ENCODE data around the gene AKT2. TPM values are rescaled to one million over a fixed set of nuclear protein-coding genes. Genes with fewer than 3 reads are reported as not detected.

The AKT2 gene
- total RNA-seq, 1 experiment from 2014 or later = 80.6 TPM

GRCh38 chr19:40231544-40232424 lies 53.4 kb downstream of the AKT2 start:
- intact Hi-C loops (cut with micrococcal nuclease) = no loop called here
- Histone ChIP-seq H3K4me1 (ENCODE audit: insufficient read depth, low read length) (peaks cover 10% of the 10 kb centered on the region), H2AFZ (ENCODE audit: low read length) (no peak overlapping the region), H3F3A (ENCODE audit: low read length, unreplicated experiment) (no peaks in the 10 kb centered on the region), H3K9ac (ENCODE audit: low read length) (no peak overlapping the region), H3K9me3 (ENCODE audit: low read length) (no peaks in the 10 kb centered on the region), H3K4me3 (ENCODE audit: low read length) (no peak overlapping the region), H3K79me2 (ENCODE audit: low read length) (no peaks in the 10 kb centered on the region), H3K27me3 (ENCODE audit: low read length) (no peaks in the 10 kb centered on the region), H3K9me2 (replicated peaks; ENCODE audit: low read length) (no peaks in the 10 kb centered on the region), H3K4me2 (ENCODE audit: low read length) (no peak overlapping the region), H4K20me1 (ENCODE audit: low read length) (no peaks in the 10 kb centered on the region), H3K36me3 (ENCODE audit: low read depth, low read length) (no peaks in the 10 kb centered on the region), H3K27ac (ENCODE audit: low read length) (no peak overlapping the region)
- POLR2A ChIA-PET (ENCODE audit: unreplicated experiment) = no interaction called here
- BruUV-seq (replicated peaks) = no TSS peak
- CTCF ChIA-PET = no interaction called here
- DNase-seq = no peak
- TF ChIP-seq, protein P1, sequence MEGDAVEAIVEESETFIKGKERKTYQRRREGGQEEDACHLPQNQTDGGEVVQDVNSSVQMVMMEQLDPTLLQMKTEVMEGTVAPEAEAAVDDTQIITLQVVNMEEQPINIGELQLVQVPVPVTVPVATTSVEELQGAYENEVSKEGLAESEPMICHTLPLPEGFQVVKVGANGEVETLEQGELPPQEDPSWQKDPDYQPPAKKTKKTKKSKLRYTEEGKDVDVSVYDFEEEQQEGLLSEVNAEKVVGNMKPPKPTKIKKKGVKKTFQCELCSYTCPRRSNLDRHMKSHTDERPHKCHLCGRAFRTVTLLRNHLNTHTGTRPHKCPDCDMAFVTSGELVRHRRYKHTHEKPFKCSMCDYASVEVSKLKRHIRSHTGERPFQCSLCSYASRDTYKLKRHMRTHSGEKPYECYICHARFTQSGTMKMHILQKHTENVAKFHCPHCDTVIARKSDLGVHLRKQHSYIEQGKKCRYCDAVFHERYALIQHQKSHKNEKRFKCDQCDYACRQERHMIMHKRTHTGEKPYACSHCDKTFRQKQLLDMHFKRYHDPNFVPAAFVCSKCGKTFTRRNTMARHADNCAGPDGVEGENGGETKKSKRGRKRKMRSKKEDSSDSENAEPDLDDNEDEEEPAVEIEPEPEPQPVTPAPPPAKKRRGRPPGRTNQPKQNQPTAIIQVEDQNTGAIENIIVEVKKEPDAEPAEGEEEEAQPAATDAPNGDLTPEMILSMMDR (conservative IDR thresholded peaks at IDR 0.05; ENCODE audit: low read depth, low read length) = no peak
- TF ChIP-seq EZH2phosphoT487 (IDR thresholded peaks at IDR 0.05; ENCODE audit: borderline replicate concordance, low read length) = no peak
- no peak for TF ChIP-seq EZH2 (IDR thresholded peaks at IDR 0.05; ENCODE audit: low read length, unreplicated experiment)
- ATAC-seq = no peak

DNA sequence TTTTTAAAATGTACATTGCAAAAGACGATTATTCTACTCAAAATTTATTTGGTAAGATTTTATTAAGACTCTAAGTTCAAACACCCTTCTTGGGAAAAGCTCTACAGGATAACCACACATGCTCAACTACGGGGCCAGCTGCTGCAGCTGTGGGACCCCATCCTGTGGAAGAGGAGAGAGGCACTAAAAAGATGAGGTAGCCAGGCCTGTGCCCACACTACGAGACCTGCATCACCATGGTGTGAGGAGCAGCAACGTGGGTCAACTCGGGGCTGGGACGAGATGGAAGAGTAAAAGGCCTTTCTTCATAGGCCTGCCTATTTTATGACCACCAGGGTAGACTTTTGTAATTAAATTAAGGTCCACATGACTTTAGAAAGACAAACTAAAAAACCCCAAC lies 54.1 kb downstream of the AKT2 start:
- Histone ChIP-seq H3K9me3 (ENCODE audit: low read length) (no peaks in the 10 kb centered on the region), H3K79me2 (ENCODE audit: low read length) (no peaks in the 10 kb centered on the region), H3K27ac (ENCODE audit: low read length) (no peak overlapping the region), H4K20me1 (ENCODE audit: low read length) (no peaks in the 10 kb centered on the region), H3K4me3 (ENCODE audit: low read length) (no peak overlapping the region), H3K9ac (ENCODE audit: low read length) (no peak overlapping the region), H3K36me3 (ENCODE audit: low read depth, low read length) (no peaks in the 10 kb centered on the region), H2AFZ (ENCODE audit: low read length) (no peak overlapping the region), H3K27me3 (ENCODE audit: low read length) (no peaks in the 10 kb centered on the region), H3K4me1 (ENCODE audit: insufficient read depth, low read length) (peaks cover 17% of the 10 kb centered on the region), H3K9me2 (replicated peaks; ENCODE audit: low read length) (no peaks in the 10 kb centered on the region), H3F3A (ENCODE audit: low read length, unreplicated experiment) (no peaks in the 10 kb centered on the region), H3K4me2 (ENCODE audit: low read length) (no peak overlapping the region)
- BruUV-seq (replicated peaks) = no TSS peak
- TF ChIP-seq EZH2phosphoT487 (IDR thresholded peaks at IDR 0.05; ENCODE audit: borderline replicate concordance, low read length) (no peak), EZH2 (IDR thresholded peaks at IDR 0.05; ENCODE audit: low read length, unreplicated experiment) (no peak)
- TF ChIP-seq, protein P1 (conservative IDR thresholded peaks at IDR 0.05; ENCODE audit: low read depth, low read length) = no peak
- POLR2A ChIA-PET (ENCODE audit: unreplicated experiment) = no interaction called here
- no peak for ATAC-seq
- intact Hi-C loops (cut with micrococcal nuclease) = no loop called here
- DNase-seq = no peak
- CTCF ChIA-PET = no interaction called here

GRCh38 chr19:40229926-40230417 lies 55.2 kb downstream of the AKT2 start:
- Histone ChIP-seq H2AFZ (ENCODE audit: low read length) (no peak overlapping the region), H3K27ac (ENCODE audit: low read length) (no peak overlapping the region), H3K4me2 (ENCODE audit: low read length) (no peak overlapping the region), H3K4me3 (ENCODE audit: low read length) (no peak overlapping the region), H3K79me2 (ENCODE audit: low read length) (no peaks in the 10 kb centered on the region), H3K4me1 (ENCODE audit: insufficient read depth, low read length) (peaks cover 17% of the 10 kb centered on the region), H4K20me1 (ENCODE audit: low read length) (no peaks in the 10 kb centered on the region), H3F3A (ENCODE audit: low read length, unreplicated experiment) (no peaks in the 10 kb centered on the region), H3K36me3 (ENCODE audit: low read depth, low read length) (no peaks in the 10 kb centered on the region), H3K9ac (ENCODE audit: low read length) (no peak overlapping the region), H3K9me2 (replicated peaks; ENCODE audit: low read length) (no peaks in the 10 kb centered on the region), H3K9me3 (ENCODE audit: low read length) (no peaks in the 10 kb centered on the region), H3K27me3 (ENCODE audit: low read length) (no peaks in the 10 kb centered on the region)
- POLR2A ChIA-PET (ENCODE audit: unreplicated experiment) = no interaction called here
- ATAC-seq = no peak
- DNase-seq = no peak
- BruUV-seq (replicated peaks) = no TSS peak
- TF ChIP-seq, protein P1 (conservative IDR thresholded peaks at IDR 0.05; ENCODE audit: low read depth, low read length) = no peak
- no peak for TF ChIP-seq EZH2 (IDR thresholded peaks at IDR 0.05; ENCODE audit: low read length, unreplicated experiment)
- TF ChIP-seq EZH2phosphoT487 (IDR thresholded peaks at IDR 0.05; ENCODE audit: borderline replicate concordance, low read length) = no peak
- intact Hi-C loops (cut with micrococcal nuclease) = no loop called here
- CTCF ChIA-PET = no interaction called here
